ENCODE data around the gene CCNY.
A peak's percentile ranks its signal among the peaks of the same experiment; 100 is the strongest.

The CCNY gene

GRCh38 chr10:35367107-35367859, 31.0 kb downstream of the CCNY start:
- H4K20me1 ChIP-seq (ENCODE audit: insufficient read depth, low read length, poor library complexity, severe bottlenecking), result peaks cover 60% of the 10 kb centered on the region

DNA sequence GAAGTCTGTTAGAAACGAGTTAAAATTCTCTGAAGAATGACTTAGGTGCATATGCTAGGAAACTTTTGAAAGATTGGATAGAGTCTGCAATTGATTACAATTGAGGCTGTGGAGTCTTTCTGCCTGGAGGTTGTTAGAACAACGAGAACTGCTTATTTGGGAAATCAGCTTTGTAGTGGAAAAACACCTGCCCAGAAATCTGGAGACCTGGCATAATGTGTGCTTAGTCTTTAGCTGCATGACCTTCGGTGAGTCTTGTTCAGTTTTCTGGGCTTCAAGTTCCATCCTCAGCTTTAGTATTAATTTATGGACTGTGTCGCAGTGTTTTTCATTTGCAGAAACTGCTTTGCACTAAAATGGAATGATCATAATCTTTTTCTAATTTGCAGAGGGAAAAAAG, 31.7 kb downstream of the CCNY start:
- no peak overlapping the region for H2AFZ ChIP-seq (ENCODE audit: low read length)
- no peak for TF ChIP-seq EZH2phosphoT487 (IDR thresholded peaks at IDR 0.05; ENCODE audit: borderline replicate concordance)
- TF ChIP-seq, protein P1, sequence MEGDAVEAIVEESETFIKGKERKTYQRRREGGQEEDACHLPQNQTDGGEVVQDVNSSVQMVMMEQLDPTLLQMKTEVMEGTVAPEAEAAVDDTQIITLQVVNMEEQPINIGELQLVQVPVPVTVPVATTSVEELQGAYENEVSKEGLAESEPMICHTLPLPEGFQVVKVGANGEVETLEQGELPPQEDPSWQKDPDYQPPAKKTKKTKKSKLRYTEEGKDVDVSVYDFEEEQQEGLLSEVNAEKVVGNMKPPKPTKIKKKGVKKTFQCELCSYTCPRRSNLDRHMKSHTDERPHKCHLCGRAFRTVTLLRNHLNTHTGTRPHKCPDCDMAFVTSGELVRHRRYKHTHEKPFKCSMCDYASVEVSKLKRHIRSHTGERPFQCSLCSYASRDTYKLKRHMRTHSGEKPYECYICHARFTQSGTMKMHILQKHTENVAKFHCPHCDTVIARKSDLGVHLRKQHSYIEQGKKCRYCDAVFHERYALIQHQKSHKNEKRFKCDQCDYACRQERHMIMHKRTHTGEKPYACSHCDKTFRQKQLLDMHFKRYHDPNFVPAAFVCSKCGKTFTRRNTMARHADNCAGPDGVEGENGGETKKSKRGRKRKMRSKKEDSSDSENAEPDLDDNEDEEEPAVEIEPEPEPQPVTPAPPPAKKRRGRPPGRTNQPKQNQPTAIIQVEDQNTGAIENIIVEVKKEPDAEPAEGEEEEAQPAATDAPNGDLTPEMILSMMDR (conservative IDR thresholded peaks at IDR 0.05; ENCODE audit: low read length), result no peak
- H3K4me1 ChIP-seq (ENCODE audit: insufficient read depth, low read length, poor library complexity, severe bottlenecking), result peaks cover 53% of the 10 kb centered on the region
- peaks cover 4% of the 10 kb centered on the region; the same call in 1 of the 2 replicates for H3F3A ChIP-seq (ENCODE audit: low read depth)
- H3K9me2 ChIP-seq (replicated peaks; ENCODE audit: low read depth, low read length), result no peaks in the 10 kb centered on the region
- H3K4me3 ChIP-seq (ENCODE audit: low read length, poor library complexity, severe bottlenecking), result peak overlapping the region; percentile 57
- H3K79me2 ChIP-seq (ENCODE audit: insufficient read depth, low read length), result peaks cover 100% of the 10 kb centered on the region
- H3K27me3 ChIP-seq (ENCODE audit: insufficient read depth, low read length, poor library complexity, severe bottlenecking), result no peaks in the 10 kb centered on the region
- H3K36me3 ChIP-seq (ENCODE audit: insufficient read depth, low read length), result no peaks in the 10 kb centered on the region
- H4K20me1 ChIP-seq (ENCODE audit: insufficient read depth, low read length, poor library complexity, severe bottlenecking), result peaks cover 65% of the 10 kb centered on the region
- H3K9ac ChIP-seq (ENCODE audit: low read depth, low read length, poor library complexity, severe bottlenecking), result peak overlapping the region; percentile 47
- no peaks in the 10 kb centered on the region for H3K9me3 ChIP-seq (ENCODE audit: insufficient read depth, low read depth, low read length)
- H3K4me2 ChIP-seq (ENCODE audit: low read depth, low read length, poor library complexity, severe bottlenecking), result peak overlapping the region; percentile 81

More at GRCh38 chr10:35367107-35367859, 31.0 kb downstream of the CCNY start:
- Histone ChIP-seq H3F3A (ENCODE audit: low read depth) (peaks cover 4% of the 10 kb centered on the region; the same call in 1 of the 2 replicates), H3K36me3 (ENCODE audit: insufficient read depth, low read length) (no peaks in the 10 kb centered on the region), H3K4me1 (ENCODE audit: insufficient read depth, low read length, poor library complexity, severe bottlenecking) (peaks cover 46% of the 10 kb centered on the region), H3K27me3 (ENCODE audit: insufficient read depth, low read length, poor library complexity, severe bottlenecking) (no peaks in the 10 kb centered on the region), H3K9ac (ENCODE audit: low read depth, low read length, poor library complexity, severe bottlenecking) (no peak overlapping the region), H2AFZ (ENCODE audit: low read length) (no peak overlapping the region), H3K4me2 (ENCODE audit: low read depth, low read length, poor library complexity, severe bottlenecking) (no peak overlapping the region), H3K79me2 (ENCODE audit: insufficient read depth, low read length) (peaks cover 100% of the 10 kb centered on the region), H3K4me3 (ENCODE audit: low read length, poor library complexity, severe bottlenecking) (no peak overlapping the region), H3K9me2 (replicated peaks; ENCODE audit: low read depth, low read length) (no peaks in the 10 kb centered on the region), H3K9me3 (ENCODE audit: insufficient read depth, low read depth, low read length) (no peaks in the 10 kb centered on the region)
- no peak for TF ChIP-seq EZH2phosphoT487 (IDR thresholded peaks at IDR 0.05; ENCODE audit: borderline replicate concordance)
- TF ChIP-seq, protein P1 (conservative IDR thresholded peaks at IDR 0.05; ENCODE audit: low read length), result no peak

- H3K36me3 ChIP-seq (ENCODE audit: insufficient read depth, low read length), result no peaks in the 10 kb centered on the region
- H3K9me3 ChIP-seq (ENCODE audit: insufficient read depth, low read depth, low read length), result no peaks in the 10 kb centered on the region
- no peak overlapping the region for H2AFZ ChIP-seq (ENCODE audit: low read length)
- peaks cover 69% of the 10 kb centered on the region for H4K20me1 ChIP-seq (ENCODE audit: insufficient read depth, low read length, poor library complexity, severe bottlenecking)
- peak overlapping the region; percentile 81 for H3K4me2 ChIP-seq (ENCODE audit: low read depth, low read length, poor library complexity, severe bottlenecking)
- H3K9me2 ChIP-seq (replicated peaks; ENCODE audit: low read depth, low read length), result no peaks in the 10 kb centered on the region
- peaks cover 58% of the 10 kb centered on the region for H3K4me1 ChIP-seq (ENCODE audit: insufficient read depth, low read length, poor library complexity, severe bottlenecking)
- TF ChIP-seq, protein P1 (conservative IDR thresholded peaks at IDR 0.05; ENCODE audit: low read length), result no peak
- no peak for TF ChIP-seq EZH2phosphoT487 (IDR thresholded peaks at IDR 0.05; ENCODE audit: borderline replicate concordance)
- H3K27me3 ChIP-seq (ENCODE audit: insufficient read depth, low read length, poor library complexity, severe bottlenecking), result no peaks in the 10 kb centered on the region
- peaks cover 4% of the 10 kb centered on the region; the same call in 1 of the 2 replicates for H3F3A ChIP-seq (ENCODE audit: low read depth)
- peak overlapping the region; percentile 57 for H3K4me3 ChIP-seq (ENCODE audit: low read length, poor library complexity, severe bottlenecking)
- peaks cover 100% of the 10 kb centered on the region for H3K79me2 ChIP-seq (ENCODE audit: insufficient read depth, low read length)
- peak overlapping the region; percentile 47 for H3K9ac ChIP-seq (ENCODE audit: low read depth, low read length, poor library complexity, severe bottlenecking)
These were observed 32.3 kb downstream of the CCNY start for GRCh38 chr10:35368485-35369048.

Data from Loucy (cell line).